ENCODE data around the gene DNASE1L2.

The DNASE1L2 gene

GRCh38 chr16:2208308-2208707, 27.9 kb upstream of the DNASE1L2 start:
- H3K4me3 ChIP-seq (ENCODE audit: low read length) = no peak overlapping the region
- DNase-seq (ENCODE audit: low read depth) = no peak
- TF ChIP-seq CTCF (conservative IDR thresholded peaks at IDR 0.05; ENCODE audit: low read depth, low read length) = no peak

- TF ChIP-seq CTCF (conservative IDR thresholded peaks at IDR 0.05; ENCODE audit: low read depth, low read length) = no peak
- no peak for DNase-seq (ENCODE audit: low read depth)
- no peak overlapping the region for H3K4me3 ChIP-seq (ENCODE audit: low read length)
These were observed 27.5 kb upstream of the DNASE1L2 start for GRCh38 chr16:2208772-2209171.

- no peak for TF ChIP-seq CTCF (conservative IDR thresholded peaks at IDR 0.05; ENCODE audit: low read depth, low read length)
- H3K4me3 ChIP-seq (ENCODE audit: low read length) = no peak overlapping the region
- no peak for DNase-seq (ENCODE audit: low read depth)
These were observed 26.8 kb upstream of the DNASE1L2 start for GRCh38 chr16:2209258-2210008.

- no peak for DNase-seq (ENCODE audit: low read depth)
These were observed 26.3 kb upstream of the DNASE1L2 start for GRCh38 chr16:2210009-2210332.

GRCh38 chr16:2210386-2211365, 25.6 kb upstream of the DNASE1L2 start, which contains the start of gene BRICD5:
BRICD5 (minus strand) TSS chr16:2210863; CDS start chr16:2210833, 30 bp downstream.
- H3K4me3 ChIP-seq (ENCODE audit: low read length) = no peak within 1 kb of the TSS
- TF ChIP-seq CTCF (conservative IDR thresholded peaks at IDR 0.05; ENCODE audit: low read depth, low read length) = no peak
- no peak for DNase-seq (ENCODE audit: low read depth)

More at GRCh38 chr16:2210009-2210332, 26.3 kb upstream of the DNASE1L2 start:
- no peak overlapping the region for H3K4me3 ChIP-seq (ENCODE audit: low read length)
- TF ChIP-seq CTCF (conservative IDR thresholded peaks at IDR 0.05; ENCODE audit: low read depth, low read length) = no peak

GRCh38 chr16:2211923-2212347, 24.3 kb upstream of the DNASE1L2 start:
- no peak for DNase-seq (ENCODE audit: low read depth)
- TF ChIP-seq CTCF (conservative IDR thresholded peaks at IDR 0.05; ENCODE audit: low read depth, low read length) = no peak
- no peak overlapping the region for H3K4me3 ChIP-seq (ENCODE audit: low read length)

Measured in retinal pigment epithelial cell (primary cell).